Measurements from ENCODE around the gene DTX3.
"Not testable (repeated sequence)": the region's sequence is repeated elsewhere in the genome, so short reads cannot be mapped to it uniquely, and the experiment has no call there.

Gene DTX3

GRCh38 chr12:57607958-57608663 lies 3.5 kb downstream of the DTX3 start:
- DNase-seq, result no peak

- DNase-seq, result no peak
Observed at GRCh38 chr12:57609101-57609780, 4.6 kb downstream of the DTX3 start.

GRCh38 chr12:57609781-57610553 lies 5.3 kb downstream of the DTX3 start:
- DNase-seq, result no peak

GRCh38 chr12:57610554-57611107 lies 6.0 kb downstream of the DTX3 start:
- DNase-seq, result no peak

DNA sequence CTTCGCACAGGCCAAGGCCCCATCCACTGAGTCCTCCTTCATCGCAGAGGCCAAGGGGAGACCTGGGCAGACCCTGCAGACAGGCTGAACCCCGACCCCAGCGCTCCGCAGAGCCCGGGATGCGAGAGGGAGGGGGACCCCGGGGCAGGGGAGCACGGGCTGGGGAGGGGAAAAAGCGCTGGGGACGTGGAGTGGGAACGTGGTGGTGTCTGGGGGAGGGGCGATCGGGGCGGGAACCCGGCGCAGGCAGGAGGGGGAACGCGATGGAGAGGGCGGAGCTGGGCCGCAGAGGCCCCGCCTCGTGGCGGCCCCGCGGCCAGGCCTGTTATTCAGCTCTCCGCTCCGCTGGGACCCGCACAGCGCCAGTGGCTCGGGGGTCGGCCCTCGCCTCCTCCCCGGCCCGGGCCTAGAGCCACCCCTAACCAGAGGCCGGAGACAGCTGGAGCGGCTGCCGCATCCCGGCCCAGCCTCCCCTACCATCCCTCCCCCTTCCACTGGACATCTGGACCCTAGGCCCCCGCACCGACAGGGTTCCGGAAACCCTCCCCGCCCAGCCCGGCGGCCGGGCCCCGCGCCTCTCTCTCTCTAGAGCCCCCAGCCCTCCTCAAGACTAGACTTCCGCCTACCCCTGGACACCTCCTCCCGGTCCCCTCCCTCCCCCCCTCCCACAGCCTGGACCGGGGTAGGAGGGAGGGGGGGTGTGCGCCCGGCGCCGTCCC lies 6.6 kb downstream of the DTX3 start, which contains the start of gene ARHGEF25:
Gene ARHGEF25 (plus strand): TSS at position 328 of the 719 bp plus-strand sequence. CDS start 460 bp downstream, outside the sequence.
- DNase-seq, result peak; percentile 70

DNA sequence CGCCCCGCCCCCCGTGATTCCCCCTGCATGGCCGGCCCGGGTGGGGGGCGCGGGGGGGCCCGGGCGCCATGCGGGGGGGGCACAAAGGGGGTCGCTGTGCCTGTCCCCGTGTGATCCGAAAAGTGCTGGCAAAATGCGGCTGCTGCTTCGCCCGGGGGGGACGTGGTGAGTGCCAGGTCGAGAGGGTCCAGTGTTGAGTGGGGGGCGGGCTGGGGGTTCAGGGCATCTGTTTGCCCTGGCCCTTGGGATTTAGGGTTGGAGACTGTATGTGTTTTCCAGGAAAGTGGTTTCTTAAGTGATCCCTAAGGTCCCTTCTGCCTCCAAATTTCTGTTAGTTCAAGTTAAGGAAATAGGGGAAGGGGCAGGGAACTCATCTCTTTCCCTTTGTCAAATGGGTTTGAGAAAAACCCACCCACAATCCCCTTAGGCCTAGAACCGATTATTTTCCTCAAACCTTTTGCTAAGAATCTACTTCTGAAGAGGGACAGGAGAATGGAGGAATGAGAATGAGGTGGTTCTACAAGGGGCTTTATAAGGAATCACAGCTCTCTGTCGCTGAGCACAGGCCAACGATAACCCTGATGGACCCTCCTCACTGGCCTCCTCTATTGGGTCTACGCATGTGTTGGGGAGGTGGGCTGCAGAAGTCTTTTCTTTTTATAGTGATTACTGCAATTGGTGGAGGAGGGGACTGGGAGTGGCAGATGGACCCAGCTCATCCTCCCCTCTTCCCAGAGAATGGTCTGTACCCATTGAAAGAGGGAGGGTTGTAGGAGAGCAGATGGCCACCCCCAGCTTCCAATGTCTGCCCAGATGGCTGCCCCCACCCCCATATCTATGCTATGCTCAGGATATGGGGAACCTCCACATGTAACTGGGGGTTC lies 7.4 kb downstream of the DTX3 start:
- no peak for DNase-seq

GRCh38 chr12:57612711-57613426 lies 8.2 kb downstream of the DTX3 start:
- DNase-seq, result no peak

GRCh38 chr12:57613427-57614109 lies 8.9 kb downstream of the DTX3 start:
- DNase-seq, result no peak

- DNase-seq, result no peak
Observed at GRCh38 chr12:57614178-57614947, 9.7 kb downstream of the DTX3 start.

GRCh38 chr12:57614948-57615500 lies 10.4 kb downstream of the DTX3 start:
- no peak for DNase-seq

GRCh38 chr12:57615637-57616036 lies 11.0 kb downstream of the DTX3 start:
- DNase-seq, result no peak

GRCh38 chr12:57616383-57617101 lies 11.9 kb downstream of the DTX3 start:
- peak; percentile 59 for DNase-seq

- DNase-seq, result no peak
Observed at GRCh38 chr12:57617942-57618341, 13.3 kb downstream of the DTX3 start.

- DNase-seq, result not testable (repeated sequence)
Observed at GRCh38 chr12:57618431-57618830, 13.8 kb downstream of the DTX3 start.

- DNase-seq, result no peak
Observed at GRCh38 chr12:57618966-57619433, 14.4 kb downstream of the DTX3 start.

- DNase-seq, result no peak
Observed at GRCh38 chr12:57619434-57620244, 15.0 kb downstream of the DTX3 start.

DNA sequence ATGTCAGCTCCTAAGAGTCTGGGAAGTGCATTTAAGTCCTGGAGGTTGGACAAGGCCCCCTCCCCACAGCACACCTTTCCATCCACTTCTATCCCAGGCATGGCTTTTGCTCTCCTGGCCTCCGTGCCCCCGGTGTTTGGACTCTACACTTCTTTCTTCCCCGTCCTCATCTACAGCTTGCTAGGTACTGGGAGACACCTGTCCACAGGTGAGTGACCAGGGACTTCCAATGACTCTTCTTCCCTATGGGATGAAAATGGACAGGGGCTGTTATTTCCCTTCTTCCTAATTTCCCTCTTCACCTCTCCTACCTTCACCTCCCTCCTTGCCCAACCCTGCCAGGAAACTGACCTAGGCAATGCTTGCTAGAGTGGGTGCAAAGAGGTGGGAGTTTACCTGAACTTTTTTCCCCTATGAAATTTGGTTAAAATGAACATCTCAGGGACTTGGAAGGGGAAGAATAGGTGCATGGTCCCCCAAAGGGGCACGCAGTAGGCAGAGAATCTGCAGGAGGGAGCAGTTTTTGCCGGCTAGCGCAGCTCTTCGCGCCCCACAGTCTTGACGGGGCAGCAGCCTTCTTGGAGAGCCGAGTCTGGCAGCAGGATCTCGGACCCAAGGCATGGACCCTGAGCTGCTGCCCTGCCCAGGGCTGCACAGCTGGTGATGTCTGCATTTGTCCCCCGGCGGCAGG lies 15.8 kb downstream of the DTX3 start:
- no peak for DNase-seq

Measured in fibroblast of upper back skin (primary cell).